Measurements from ENCODE around the gene PP2D1. TPM values are rescaled to one million over a fixed set of nuclear protein-coding genes. Genes with fewer than 3 reads are reported as not detected.
"Not testable (repeated sequence)": the region's sequence is repeated elsewhere in the genome, so short reads cannot be mapped to it uniquely, and the experiment has no call there.

PP2D1 gene
- total RNA-seq, 1 donor from 2014 or later: not detected

- Mint-ChIP-seq H3K27me3 (ENCODE audit: insufficient read depth) (no peaks in the 10 kb centered on the region), H3K36me3 (ENCODE audit: low read depth) (peaks cover 1% of the 10 kb centered on the region), H3K27ac (peak overlapping the region; percentile 92), H3K4me3 (peak overlapping the region; percentile 86), H3K9me3 (no peaks in the 10 kb centered on the region), H3K4me1 (ENCODE audit: low read depth) (peaks cover 54% of the 10 kb centered on the region)
- intact Hi-C loops (cut with micrococcal nuclease): loop anchor here (1.0 kb wide), 4 partner anchors 22 to 154 kb away; partner anchors contain the start of gene SGO1
- DNase-seq (ENCODE audit: low spot score): no peak
Observed at GRCh38 chr3:20038699-20039465, 26.8 kb upstream of the PP2D1 start.

- no peak for DNase-seq (ENCODE audit: low spot score)
- intact Hi-C loops (cut with micrococcal nuclease): no loop called here
- Mint-ChIP-seq H3K27ac (no peak overlapping the region), H3K4me1 (ENCODE audit: low read depth) (peaks cover 40% of the 10 kb centered on the region), H3K27me3 (ENCODE audit: insufficient read depth) (no peaks in the 10 kb centered on the region), H3K36me3 (ENCODE audit: low read depth) (no peaks in the 10 kb centered on the region), H3K9me3 (no peaks in the 10 kb centered on the region), H3K4me3 (no peak overlapping the region)
Observed at GRCh38 chr3:20037255-20037996, 25.4 kb upstream of the PP2D1 start.

GRCh38 chr3:20035019-20035418 lies 23.0 kb upstream of the PP2D1 start:
- no peak overlapping the region for H3K4me3 Mint-ChIP-seq
- intact Hi-C loops (cut with micrococcal nuclease): no loop called here
- no peaks in the 10 kb centered on the region for H3K27me3 Mint-ChIP-seq (ENCODE audit: insufficient read depth)

GRCh38 chr3:20031939-20032338 lies 19.9 kb upstream of the PP2D1 start:
- intact Hi-C loops (cut with micrococcal nuclease); H3K27me3 Mint-ChIP-seq (ENCODE audit: insufficient read depth); DNase-seq (ENCODE audit: low spot score); H3K36me3 Mint-ChIP-seq (ENCODE audit: low read depth); H3K4me3 Mint-ChIP-seq; H3K27ac Mint-ChIP-seq; H3K4me1 Mint-ChIP-seq (ENCODE audit: low read depth); H3K9me3 Mint-ChIP-seq: not testable (repeated sequence)

More at GRCh38 chr3:20035019-20035418, 23.0 kb upstream of the PP2D1 start:
- Mint-ChIP-seq H3K36me3 (ENCODE audit: low read depth) (no peaks in the 10 kb centered on the region), H3K4me1 (ENCODE audit: low read depth) (peaks cover 29% of the 10 kb centered on the region), H3K27ac (no peak overlapping the region), H3K9me3 (no peaks in the 10 kb centered on the region)
- no peak for DNase-seq (ENCODE audit: low spot score)

- no peaks in the 10 kb centered on the region for H3K4me1 Mint-ChIP-seq (ENCODE audit: low read depth)
- no peaks in the 10 kb centered on the region for H3K27me3 Mint-ChIP-seq (ENCODE audit: insufficient read depth)
- H3K4me3 Mint-ChIP-seq: no peak overlapping the region
- DNase-seq (ENCODE audit: low spot score): no peak
- intact Hi-C loops (cut with micrococcal nuclease): no loop called here
- no peak overlapping the region for H3K27ac Mint-ChIP-seq
- no peaks in the 10 kb centered on the region for H3K36me3 Mint-ChIP-seq (ENCODE audit: low read depth)
- H3K9me3 Mint-ChIP-seq: no peaks in the 10 kb centered on the region
Observed at GRCh38 chr3:20028905-20029331, 16.9 kb upstream of the PP2D1 start.

- Mint-ChIP-seq H3K4me3 (no peak overlapping the region), H3K9me3 (no peaks in the 10 kb centered on the region), H3K27me3 (ENCODE audit: insufficient read depth) (no peaks in the 10 kb centered on the region), H3K27ac (no peak overlapping the region), H3K36me3 (ENCODE audit: low read depth) (no peaks in the 10 kb centered on the region), H3K4me1 (ENCODE audit: low read depth) (no peaks in the 10 kb centered on the region)
- DNase-seq (ENCODE audit: low spot score): no peak
- intact Hi-C loops (cut with micrococcal nuclease): no loop called here
Observed at GRCh38 chr3:20027136-20027535, 15.1 kb upstream of the PP2D1 start.

GRCh38 chr3:20023623-20024405 lies 11.8 kb upstream of the PP2D1 start:
- intact Hi-C loops (cut with micrococcal nuclease): no loop called here
- H3K27ac Mint-ChIP-seq: no peak overlapping the region
- no peak overlapping the region for H3K4me3 Mint-ChIP-seq
- no peak for DNase-seq (ENCODE audit: low spot score)
- H3K9me3 Mint-ChIP-seq: no peaks in the 10 kb centered on the region
- no peaks in the 10 kb centered on the region for H3K4me1 Mint-ChIP-seq (ENCODE audit: low read depth)
- H3K27me3 Mint-ChIP-seq (ENCODE audit: insufficient read depth): no peaks in the 10 kb centered on the region
- no peaks in the 10 kb centered on the region for H3K36me3 Mint-ChIP-seq (ENCODE audit: low read depth)

- no peaks in the 10 kb centered on the region for H3K9me3 Mint-ChIP-seq
- intact Hi-C loops (cut with micrococcal nuclease): no loop called here
- no peak overlapping the region for H3K4me3 Mint-ChIP-seq
- H3K36me3 Mint-ChIP-seq (ENCODE audit: low read depth): no peaks in the 10 kb centered on the region
- no peak overlapping the region for H3K27ac Mint-ChIP-seq
- H3K4me1 Mint-ChIP-seq (ENCODE audit: low read depth): no peaks in the 10 kb centered on the region
- no peak for DNase-seq (ENCODE audit: low spot score)
- no peaks in the 10 kb centered on the region for H3K27me3 Mint-ChIP-seq (ENCODE audit: insufficient read depth)
Observed at GRCh38 chr3:20022954-20023622, 11.0 kb upstream of the PP2D1 start.

GRCh38 chr3:20016076-20016475 lies 4.0 kb upstream of the PP2D1 start:
- H3K4me3 Mint-ChIP-seq; H3K4me1 Mint-ChIP-seq (ENCODE audit: low read depth); H3K27ac Mint-ChIP-seq; H3K9me3 Mint-ChIP-seq; intact Hi-C loops (cut with micrococcal nuclease); DNase-seq (ENCODE audit: low spot score); H3K36me3 Mint-ChIP-seq (ENCODE audit: low read depth); H3K27me3 Mint-ChIP-seq (ENCODE audit: insufficient read depth): not testable (repeated sequence)

GRCh38 chr3:20015525-20015924 lies 3.5 kb upstream of the PP2D1 start:
- intact Hi-C loops (cut with micrococcal nuclease): no loop called here
- Mint-ChIP-seq H3K4me1 (ENCODE audit: low read depth) (no peaks in the 10 kb centered on the region), H3K27me3 (ENCODE audit: insufficient read depth) (no peaks in the 10 kb centered on the region), H3K27ac (no peak overlapping the region), H3K4me3 (no peak overlapping the region), H3K36me3 (ENCODE audit: low read depth) (no peaks in the 10 kb centered on the region), H3K9me3 (no peaks in the 10 kb centered on the region)
- DNase-seq (ENCODE audit: low spot score): no peak

- no peaks in the 10 kb centered on the region for H3K36me3 Mint-ChIP-seq (ENCODE audit: low read depth)
- no peaks in the 10 kb centered on the region for H3K4me1 Mint-ChIP-seq (ENCODE audit: low read depth)
- no peak for DNase-seq (ENCODE audit: low spot score)
- H3K4me3 Mint-ChIP-seq: no peak overlapping the region
- no peaks in the 10 kb centered on the region for H3K9me3 Mint-ChIP-seq
- intact Hi-C loops (cut with micrococcal nuclease): no loop called here
- H3K27ac Mint-ChIP-seq: no peak overlapping the region
- no peaks in the 10 kb centered on the region for H3K27me3 Mint-ChIP-seq (ENCODE audit: insufficient read depth)
Observed at GRCh38 chr3:20013396-20013795, 1.3 kb upstream of the PP2D1 start.

- Mint-ChIP-seq H3K36me3 (ENCODE audit: low read depth) (no peaks in the 10 kb centered on the region), H3K4me1 (ENCODE audit: low read depth) (no peaks in the 10 kb centered on the region), H3K27me3 (ENCODE audit: insufficient read depth) (no peaks in the 10 kb centered on the region), H3K27ac (no peak overlapping the region), H3K9me3 (no peaks in the 10 kb centered on the region), H3K4me3 (no peak overlapping the region)
- intact Hi-C loops (cut with micrococcal nuclease): no loop called here
- no peak for DNase-seq (ENCODE audit: low spot score)
Observed at GRCh38 chr3:20008646-20009045, 3.4 kb downstream of the PP2D1 start.
